Astrocyte of the cerebellum (primary cell): ENCODE data around the gene RPL23.

Experiments used
- DNase-seq: peaks from one replicate; pipeline ENCODE4 v3.0.0-alpha.2; 2011; ENCODE audit warnings: low read depth
- H3K4me3 ChIP-seq: 2 replicates; pipeline ENCODE4 v1.5.1; 2011; ENCODE audit warnings: mild to moderate bottlenecking, low read depth, low read length, moderate library complexity
- in situ Hi-C: cut with HindIII; loops from 2 replicates; pipeline ENCODE4 v1.10.0; 2017; ENCODE audit warnings: low sequenced_read_pairs
- TF ChIP-seq, protein P1 (sequence below): IDR thresholded peaks from 2 replicates; pipeline ENCODE4 v1.5.1; 2012; ENCODE audit warnings: low read length, low read depth, moderate library complexity, mild to moderate bottlenecking; ENCODE audit errors: missing control alignments

Gene RPL23

DNA sequence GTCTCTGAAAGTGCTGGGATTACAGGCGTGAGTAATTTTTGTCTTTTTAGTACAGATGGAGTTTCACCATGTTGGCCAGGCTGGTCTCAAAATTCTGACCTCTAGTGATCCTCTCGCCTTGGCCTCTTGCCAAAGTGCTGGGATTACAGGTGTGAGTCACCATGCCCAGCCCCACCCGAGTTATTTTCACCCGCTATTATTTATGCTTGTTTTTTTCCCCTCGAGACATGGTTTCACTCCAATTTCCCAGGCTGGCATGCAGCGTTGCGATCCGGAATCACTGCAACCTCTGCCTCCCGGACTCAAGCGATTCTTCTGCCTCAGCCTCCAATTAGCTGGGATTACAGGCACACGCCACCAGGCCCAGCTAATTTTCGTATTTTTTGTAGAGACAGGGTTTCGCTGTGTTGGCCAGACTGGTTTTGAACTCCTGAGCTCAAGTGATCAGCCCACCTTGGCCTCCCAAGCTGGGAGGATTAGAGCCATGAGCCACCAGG lies 9.2 kb downstream of the RPL23 start:
- no peak for DNase-seq

DNA sequence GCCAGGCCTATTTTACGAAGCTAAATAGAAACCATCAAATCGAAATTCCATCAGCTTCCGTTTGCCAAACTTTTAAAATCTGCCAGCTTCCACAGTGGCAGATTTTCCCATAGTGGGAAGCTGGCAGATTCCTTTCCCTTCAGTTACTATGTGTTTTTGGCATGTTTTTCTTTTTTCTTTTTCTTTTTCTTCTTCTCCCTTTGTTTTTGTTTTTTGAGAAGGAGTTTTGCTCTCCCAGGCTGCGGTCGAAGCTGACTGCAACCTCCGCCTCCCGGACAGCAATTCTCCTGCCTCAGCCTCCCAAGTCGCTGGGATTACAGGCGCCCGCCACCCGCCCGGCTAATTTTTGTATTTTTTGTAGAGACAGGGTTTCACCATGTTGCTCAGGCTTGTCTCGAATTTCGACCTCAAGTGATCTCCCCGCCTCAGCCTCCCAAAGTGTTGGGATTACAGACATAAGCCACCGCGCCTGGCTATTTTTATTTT lies 27.7 kb downstream of the RPL23 start:
- in situ Hi-C loops = no loop called here
- DNase-seq = no peak
- H3K4me3 ChIP-seq = peak overlapping the region; percentile 97
- TF ChIP-seq, protein P1, sequence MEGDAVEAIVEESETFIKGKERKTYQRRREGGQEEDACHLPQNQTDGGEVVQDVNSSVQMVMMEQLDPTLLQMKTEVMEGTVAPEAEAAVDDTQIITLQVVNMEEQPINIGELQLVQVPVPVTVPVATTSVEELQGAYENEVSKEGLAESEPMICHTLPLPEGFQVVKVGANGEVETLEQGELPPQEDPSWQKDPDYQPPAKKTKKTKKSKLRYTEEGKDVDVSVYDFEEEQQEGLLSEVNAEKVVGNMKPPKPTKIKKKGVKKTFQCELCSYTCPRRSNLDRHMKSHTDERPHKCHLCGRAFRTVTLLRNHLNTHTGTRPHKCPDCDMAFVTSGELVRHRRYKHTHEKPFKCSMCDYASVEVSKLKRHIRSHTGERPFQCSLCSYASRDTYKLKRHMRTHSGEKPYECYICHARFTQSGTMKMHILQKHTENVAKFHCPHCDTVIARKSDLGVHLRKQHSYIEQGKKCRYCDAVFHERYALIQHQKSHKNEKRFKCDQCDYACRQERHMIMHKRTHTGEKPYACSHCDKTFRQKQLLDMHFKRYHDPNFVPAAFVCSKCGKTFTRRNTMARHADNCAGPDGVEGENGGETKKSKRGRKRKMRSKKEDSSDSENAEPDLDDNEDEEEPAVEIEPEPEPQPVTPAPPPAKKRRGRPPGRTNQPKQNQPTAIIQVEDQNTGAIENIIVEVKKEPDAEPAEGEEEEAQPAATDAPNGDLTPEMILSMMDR = no peak

More for the DNA sequence above, 9.2 kb downstream of the RPL23 start:
- in situ Hi-C loops = no loop called here
- TF ChIP-seq, protein P1 = no peak
- H3K4me3 ChIP-seq = no peak overlapping the region

DNA sequence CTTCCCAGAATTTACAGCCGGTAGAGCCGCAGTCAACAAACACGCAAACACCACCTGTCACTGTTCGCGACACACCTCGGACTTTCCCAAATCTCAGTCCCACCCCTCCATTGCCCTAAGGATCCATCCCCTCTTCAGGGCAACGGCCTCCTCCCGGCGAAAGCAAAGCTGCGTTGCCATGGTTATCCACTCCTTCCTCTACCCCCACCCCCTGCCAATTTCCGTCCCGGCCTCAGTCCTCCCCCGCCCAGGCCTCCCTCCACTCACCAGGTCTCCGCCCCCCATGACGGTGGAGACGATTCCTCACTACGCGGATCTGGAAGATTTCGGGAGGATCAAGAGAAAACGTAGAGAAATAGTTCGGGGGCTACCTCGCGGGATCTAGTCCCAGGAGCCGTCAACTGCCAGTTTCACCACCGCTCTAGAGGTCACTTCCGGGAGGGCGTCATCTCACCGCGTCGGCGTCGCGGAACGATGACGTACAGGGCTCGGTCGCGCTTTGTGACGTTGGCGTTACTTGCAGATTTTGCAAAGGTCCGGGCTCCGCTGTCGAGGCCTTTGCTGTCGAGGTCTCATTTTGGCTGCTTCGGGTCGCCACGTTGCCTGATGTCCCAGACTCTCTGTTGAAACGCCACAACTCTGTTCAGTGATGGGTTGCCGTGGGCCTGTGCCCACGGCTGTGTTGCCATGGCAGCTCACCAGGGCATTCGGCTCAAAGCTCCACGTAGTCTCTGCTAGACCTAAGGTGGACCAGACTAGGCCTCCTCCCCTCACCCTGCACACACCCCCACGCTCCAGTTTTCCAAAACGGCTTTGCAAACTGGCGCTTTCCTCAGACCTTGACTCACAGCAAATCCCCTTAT lies 28.4 kb downstream of the RPL23 start, which contains the start of gene CWC25:
TSS of gene CWC25 (minus strand) at position 423 of the 863 bp plus-strand sequence. CDS start at position 285, 138 bp downstream.
- peak within 1 kb of the TSS; percentile 97 for H3K4me3 ChIP-seq
- in situ Hi-C loops = no loop called here
- DNase-seq = peak; percentile 90
- TF ChIP-seq, protein P1 = no peak

- TF ChIP-seq, protein P1 = peak; percentile 41
- DNase-seq = peak; percentile 39
- H3K4me3 ChIP-seq = no peak overlapping the region
- in situ Hi-C loops = no loop called here
Observed at GRCh38 chr17:38815576-38816193, 37.8 kb downstream of the RPL23 start.

- TF ChIP-seq, protein P1 = no peak
- DNase-seq = no peak
- in situ Hi-C loops = no loop called here
- H3K4me3 ChIP-seq = no peak overlapping the region
Observed at GRCh38 chr17:38809828-38810227, 43.7 kb downstream of the RPL23 start.

GRCh38 chr17:38800237-38800760 lies 53.2 kb downstream of the RPL23 start:
- peak overlapping the region; percentile 77 for H3K4me3 ChIP-seq
- in situ Hi-C loops = no loop called here
- TF ChIP-seq, protein P1 = no peak
- no peak for DNase-seq
